Neutrophil (primary cell): Measurements from ENCODE around the gene ASB7.

Source experiments
- H3K27ac ChIP-seq: fragments of 200-600 bp; sonication (generic); 2 replicates; pipeline ENCODE4 v1.5.1; 2016; ENCODE audit warnings: mild to moderate bottlenecking, moderate library complexity
- H3K27me3 ChIP-seq: fragments of 200-600 bp; sonication (generic); 2 replicates; pipeline ENCODE4 v1.6.0; 2016; ENCODE audit warnings: mild to moderate bottlenecking
- H3K36me3 ChIP-seq: fragments of 200-600 bp; sonication (generic); 2 replicates; pipeline ENCODE4 v1.5.1; 2017
- H3K4me1 ChIP-seq, 2 experiments: fragments of 200-600 bp in 1 of 2; sonication (generic) in 1 of 2; 1 replicate in 1 of 2; 2 replicates in 1 of 2; pipeline versions ENCODE4 v1.5.1 to v1.6.1; 2013 to 2016; ENCODE audit warnings: low read depth in 1 of 2, low read length in 1 of 2, mild to moderate bottlenecking in 1 of 2, moderate library complexity in 1 of 2; ENCODE audit not compliant: control insufficient read depth in 1 of 2, insufficient read depth in 1 of 2
- H3K4me3 ChIP-seq, 2 experiments: fragments of 200-600 bp in 1 of 2; sonication (generic) in 1 of 2; 1 replicate in 1 of 2; 2 replicates in 1 of 2; pipeline ENCODE4 v1.5.1; 2013 to 2016; ENCODE audit warnings: low read depth in 1 of 2, low read length in 1 of 2, mild to moderate bottlenecking in 1 of 2, moderate library complexity in 1 of 2
- H3K9me3 ChIP-seq: fragments of 200-600 bp; sonication (generic); 2 replicates; pipeline ENCODE4 v1.5.1; 2016
- CTCF ChIP-seq: fragments of 200-600 bp; sonication (generic); IDR thresholded peaks from 2 replicates; pipeline ENCODE4 v1.5.1; 2016; ENCODE audit warnings: antibody characterized with exemption

The ASB7 gene

GRCh38 chr15:100602064-100602822 lies at the start of gene ASB7, which contains the start of gene LINS1:
TSS of gene ASB7 (plus strand) at chr15:100602589. CDS start at chr15:100612217, 9,628 bp downstream.
TSS of gene LINS1 (minus strand) at chr15:100602184. CDS start at chr15:100580842, 21,342 bp downstream.
- Histone ChIP-seq H3K4me1 (peaks cover 32 to 47% of the 10 kb centered on the region in 2 experiments), H3K9me3 (no peaks in the 10 kb centered on the region), H3K4me3 (peak within 1 kb of the TSS; percentile 89 to 100), H3K36me3 (peaks cover 22% of the 10 kb centered on the region), H3K27me3 (no peaks in the 10 kb centered on the region), H3K27ac (peak within 1 kb of the TSS; percentile 97)
- peak; percentile 42 for TF ChIP-seq CTCF

GRCh38 chr15:100553468-100553867 lies 48.9 kb upstream of the ASB7 start:
- Histone ChIP-seq H3K4me3 (peak overlapping the region; percentile 42 to 64), H3K9me3 (no peaks in the 10 kb centered on the region), H3K27me3 (no peaks in the 10 kb centered on the region), H3K27ac (peak overlapping the region; percentile 80), H3K36me3 (no peaks in the 10 kb centered on the region), H3K4me1 (peaks cover 13 to 30% of the 10 kb centered on the region in 2 experiments)
- TF ChIP-seq CTCF = no peak

GRCh38 chr15:100558771-100559254 lies 43.6 kb upstream of the ASB7 start:
- Histone ChIP-seq H3K4me3 (peak overlapping the region in 1 of 2 experiments; percentile 38), H3K9me3 (no peaks in the 10 kb centered on the region), H3K27ac (peak overlapping the region; percentile 88), H3K4me1 (peaks cover 42 to 50% of the 10 kb centered on the region in 2 experiments), H3K36me3 (no peaks in the 10 kb centered on the region), H3K27me3 (no peaks in the 10 kb centered on the region)
- TF ChIP-seq CTCF = no peak

- Histone ChIP-seq H3K4me3 (peak overlapping the region in 1 of 2 experiments; percentile 38), H3K9me3 (no peaks in the 10 kb centered on the region), H3K27me3 (no peaks in the 10 kb centered on the region), H3K4me1 (peaks cover 41 to 49% of the 10 kb centered on the region in 2 experiments), H3K27ac (peak overlapping the region; percentile 88), H3K36me3 (no peaks in the 10 kb centered on the region)
- TF ChIP-seq CTCF = no peak
These were observed 43.1 kb upstream of the ASB7 start for GRCh38 chr15:100559330-100559729.

GRCh38 chr15:100560323-100560722 lies 42.1 kb upstream of the ASB7 start:
- no peaks in the 10 kb centered on the region for H3K9me3 ChIP-seq

More at GRCh38 chr15:100560323-100560722, 42.1 kb upstream of the ASB7 start:
- H3K27me3 ChIP-seq = no peaks in the 10 kb centered on the region
- H3K4me3 ChIP-seq = peak overlapping the region in 1 of 2 experiments; percentile 38
- peaks cover 50 to 56% of the 10 kb centered on the region in 2 experiments for H3K4me1 ChIP-seq
- H3K36me3 ChIP-seq = no peaks in the 10 kb centered on the region
- H3K27ac ChIP-seq = peak overlapping the region; percentile 88
- TF ChIP-seq CTCF = no peak
